K562 (cell line): ENCODE results near the gene APOA1. TPM values are rescaled to one million over a fixed set of nuclear protein-coding genes. Genes with fewer than 3 reads are reported as not detected.

Experiments
- ATAC-seq: fragments of 200-7000 bp; cut with Tn5 transposase; 3 replicates; pipeline ENCODE4 v1.9.1; 2020; ENCODE audit warnings: moderate library complexity
- BruUV-seq: library from RNA; stranded (reverse); fragments of 400-500 nt; replicated peaks from 2 replicates; lab custom pipeline; 2021; lab: Mats Ljungman, UMichigan
- CTCF ChIA-PET: fragments of 300-600 bp; formaldehyde crosslinking; extraction: SDS; loops from one replicate; lab custom pipeline; 2021; ENCODE audit warnings: low intra/inter-chr PET ratio; lab: Yijun Ruan, JAX
- POLR2A ChIA-PET: fragments of 300-600, 350-650 bp; sonication (Branson Sonifier 250); formaldehyde crosslinking; extraction: SDS; loops from one replicate; lab custom pipeline; 2021; ENCODE audit warnings: antibody characterized with exemption, inconsistent platforms; lab: Yijun Ruan, JAX
- DNase-seq, 4 experiments: peaks; one replicate each; pipeline versions ENCODE4 v3.0.0 to v3.0.0-alpha.2; 2011 to 2018; ENCODE audit warnings: low spot score in 3 of 4, mixed read lengths in 3 of 4; ENCODE audit errors: extremely low read depth in 1 of 4
- FAIRE-seq: peaks from 2 replicates; lab custom pipeline; 2011; peaks lifted over from hg19 to GRCh38; lab: Jason Lieb, UNC
- H2AFZ ChIP-seq: 2 replicates; pipeline ENCODE4 v1.6.0; 2011; ENCODE audit warnings: low read depth, low read length, control low read depth, inconsistent platforms
- H3K27ac ChIP-seq: fragments of 200-600 bp; 3 replicates; pipeline ENCODE4 v1.8.0; 2011; ENCODE audit warnings: low read depth, mild to moderate bottlenecking, control low read depth, inconsistent platforms, low read length, moderate library complexity, mixed read lengths; ENCODE audit errors: extremely low read depth
- H3K27me3 ChIP-seq, 2 experiments: fragments of 300-600 bp in 1 of 2; 2 replicates in 1 of 2; 3 replicates in 1 of 2; pipeline versions ENCODE4 v1.6.0 to v1.8.0; 2011; ENCODE audit warnings: inconsistent platforms in 2 of 2, low read length in 2 of 2, mild to moderate bottlenecking in 1 of 2, mixed read lengths in 1 of 2, moderate library complexity in 1 of 2; ENCODE audit not compliant: control insufficient read depth in 2 of 2, insufficient read depth in 2 of 2
- H3K36me3 ChIP-seq: fragments of 300-600 bp; 3 replicates; pipeline ENCODE4 v1.8.0; 2011; ENCODE audit warnings: mild to moderate bottlenecking, low read length, inconsistent platforms; ENCODE audit not compliant: control insufficient read depth, insufficient read depth
- H3K4me1 ChIP-seq, 2 experiments: fragments of 200-600 bp in 1 of 2; replicated peaks in 1 of 2; 2 replicates in 1 of 2; 3 replicates in 1 of 2; pipeline versions ENCODE4 v1.5.1 to v1.8.0; 2011; ENCODE audit warnings: inconsistent platforms in 2 of 2, low read length in 2 of 2, mild to moderate bottlenecking in 1 of 2, mixed read lengths in 1 of 2, moderate library complexity in 1 of 2; ENCODE audit not compliant: control insufficient read depth in 2 of 2, insufficient read depth in 2 of 2
- H3K4me2 ChIP-seq: 2 replicates; pipeline ENCODE4 v1.6.1; 2011; ENCODE audit warnings: low read length, control low read depth, inconsistent platforms, mixed read lengths; ENCODE audit not compliant: insufficient read depth
- H3K4me3 ChIP-seq: fragments of 200-600 bp; sonication (generic), shearing (Covaris generic); 2 replicates; pipeline ENCODE4 v1.5.1; 2016; ENCODE audit warnings: control low read depth, inconsistent platforms
- H3K79me2 ChIP-seq: fragments of 200-600 bp; 3 replicates; pipeline ENCODE4 v1.8.0; 2011; ENCODE audit warnings: low read length, inconsistent platforms; ENCODE audit not compliant: control insufficient read depth, insufficient read depth
- H3K9ac ChIP-seq, 2 experiments: 2 replicates each; pipeline versions ENCODE4 v1.6.0 to v1.6.1; 2011; ENCODE audit warnings: low read depth in 2 of 2, low read length in 2 of 2, control low read depth in 1 of 2, inconsistent platforms in 1 of 2, mild to moderate bottlenecking in 1 of 2, mixed read lengths in 1 of 2; ENCODE audit not compliant: insufficient read depth in 1 of 2
- H3K9me1 ChIP-seq: one replicate; pipeline ENCODE4 v1.6.0; 2011; ENCODE audit warnings: inconsistent platforms, mild to moderate bottlenecking, low read length, moderate library complexity; ENCODE audit not compliant: control insufficient read depth, insufficient read depth
- H3K9me3 ChIP-seq: replicated peaks from 2 replicates; pipeline ENCODE4 v1.5.1; 2011; ENCODE audit warnings: low read depth, low read length, inconsistent platforms; ENCODE audit not compliant: control insufficient read depth, insufficient read depth
- H4K20me1 ChIP-seq: replicated peaks from 2 replicates; pipeline ENCODE4 v1.6.1; 2011; ENCODE audit warnings: low read length, inconsistent platforms, mixed read lengths; ENCODE audit not compliant: control insufficient read depth, insufficient read depth
- C11orf30 ChIP-seq: fragments of 450-650 bp; IDR thresholded peaks from 2 replicates; pipeline ENCODE4 v1.6.1; 2016; ENCODE audit warnings: low read depth, mild to moderate bottlenecking
- HLTF ChIP-seq: fragments of 450-650 bp; IDR thresholded peaks from 2 replicates; pipeline ENCODE4 v1.6.1; 2016
- KDM1A ChIP-seq, 2 experiments: fragments of 450-650 bp; IDR thresholded peaks; 2 replicates each; pipeline ENCODE4 v1.6.1; 2016; ENCODE audit warnings: mild to moderate bottlenecking in 2 of 2
- LARP7 ChIP-seq: fragments of 450-650 bp; IDR thresholded peaks from 2 replicates; pipeline ENCODE4 v1.6.1; 2016
- MAFF ChIP-seq: IDR thresholded peaks from 2 replicates; pipeline ENCODE4 v1.6.1; 2012; ENCODE audit warnings: low read length, improper control_type of control experiment
- MAFG ChIP-seq: fragments of 450-650 bp; conservative IDR thresholded peaks from 2 replicates; pipeline ENCODE4 v1.6.1; 2016; ENCODE audit warnings: missing genetic modification characterization, missing compliant biosample characterization
- NFE2 ChIP-seq: IDR thresholded peaks from 2 replicates; pipeline ENCODE4 v1.6.1; 2014; ENCODE audit warnings: antibody characterized with exemption, low read depth
- RCOR1 ChIP-seq, 2 experiments: IDR thresholded peaks; 2 replicates each; pipeline ENCODE4 v1.6.1; 2012; ENCODE audit warnings: low read depth in 2 of 2, low read length in 2 of 2, borderline replicate concordance in 1 of 2, improper control_type of control experiment in 1 of 2
- SLC30A9 ChIP-seq: fragments of 250-450 bp; sonication (Bioruptor Pico); IDR thresholded peaks from 2 replicates; pipeline ENCODE4 v1.8.0; 2022; ENCODE audit warnings: mild to moderate bottlenecking, moderate library complexity
- TAL1 ChIP-seq: fragments of 450-650 bp; IDR thresholded peaks from 2 replicates; pipeline ENCODE4 v1.6.1; 2016; ENCODE audit warnings: mild to moderate bottlenecking
- ZNF316 ChIP-seq: fragments of 450-650 bp; IDR thresholded peaks from 2 replicates; pipeline ENCODE4 v1.6.1; 2016
- ZNF583 ChIP-seq: fragments of 250-450 bp; sonication (Bioruptor Pico); IDR thresholded peaks from 2 replicates; pipeline ENCODE4 v1.4.0; 2020
- WGBS: fragments of 100-300 bp; shearing (Covaris generic); methylation state at CpG from one replicate; pipeline ENCODE4 v1.1.6; 2016; ENCODE audit warnings: low coverage, mixed read lengths; ENCODE audit not compliant: insufficient coverage; ENCODE audit errors: missing lambda C conversion rate; 5-methylcytosine and 5-hydroxymethylcytosine counted together
- in situ Hi-C: fragments of 300-500 bp; cut with MboI; formaldehyde crosslinking; loops from 4 replicates; pipeline ENCODE4 v1.15.0; 2018; ENCODE audit warnings: inconsistent platforms, mixed read lengths
- intact Hi-C: fragments of 100-400 bp; cut with micrococcal nuclease; formaldehyde crosslinking; loops from 2 replicates; pipeline ENCODE4 v1.14.2; 2022
- polyA plus RNA-seq, 8 experiments: library from polyadenylated mRNA; depleted of rRNA in 4 of 8; stranded (reverse) in 5 of 8; unstranded in 3 of 8; fragments of >200 nt; fragmentation: Nextera tagmentation in 2 of 8; fragmentation: Illumina TruSeq in 1 of 8; extraction: Ambion mirVana in 2 of 8; extraction: Trizol in 1 of 8; gene quantifications; 2 replicates each; pipeline versions ENCODE4 v1.2.1 to v1.2.3, GENCODE V29; 2011 to 2014; ENCODE audit warnings: inconsistent platforms in 1 of 8, missing spikeins in 1 of 8
- total RNA-seq, 7 experiments: library from RNA; depleted of rRNA in 6 of 7; stranded (reverse); fragments of >200 nt in 6 of 7; fragmentation: Illumina TruSeq in 2 of 7; extraction: Trizol in 2 of 7; gene quantifications; 2 replicates each; pipeline versions ENCODE4 v1.2.1 to v1.2.3, GENCODE V29; 2011 to 2021; ENCODE audit warnings: low replicate concordance in 1 of 7

Gene APOA1
- total and polyA plus RNA-seq, 9 of the 15 experiments (the other 6 are each of a cell fraction or from before 2014, with no cell fraction given) = 1.8 TPM; not detected in 8

- H3K9me3 ChIP-seq = no peaks in the 10 kb centered on the region
- no peaks in the 10 kb centered on the region for H3K36me3 ChIP-seq
- H2AFZ ChIP-seq = no peak overlapping the region
- in situ Hi-C loops = no loop called here
- no peak for DNase-seq
- FAIRE-seq = no peak
- H3K79me2 ChIP-seq = no peaks in the 10 kb centered on the region
- intact Hi-C loops = no loop called here
- no peak overlapping the region for H3K4me3 ChIP-seq
- no TSS peak for BruUV-seq
- peak; percentile 45; the same call in 2 of the 3 replicates for ATAC-seq
- no peaks in the 10 kb centered on the region; the same call in 1 of the 2 replicates for H4K20me1 ChIP-seq
- peaks cover 0 to 7% of the 10 kb centered on the region in 2 experiments; a peak in 2 of 5 replicates for H3K4me1 ChIP-seq
- POLR2A ChIA-PET = no interaction called here
- WGBS = 5% methylated on average over 3 of the region's 3 CpGs
- H3K27me3 ChIP-seq = peaks cover 4 to 14% of the 10 kb centered on the region in 2 experiments; a peak in 4 of 5 replicates
- no peaks in the 10 kb centered on the region for H3K9me1 ChIP-seq
- CTCF ChIA-PET = no interaction called here
- H3K9ac ChIP-seq = no peak overlapping the region
- no peak overlapping the region for H3K4me2 ChIP-seq
- TF ChIP-seq LARP7 = no peak
- peak in 1 of 2 experiments; percentile 26; a peak in 1 of 4 replicates for TF ChIP-seq KDM1A (IDR thresholded peaks at IDR 0.05)
- no peak for TF ChIP-seq SLC30A9
- TF ChIP-seq TAL1 = no peak
- no peak for TF ChIP-seq HLTF
- TF ChIP-seq MAFG (tag) = peak; percentile 56; the same call in 1 of the 2 replicates
- TF ChIP-seq ZNF583 = no peak
- peak; percentile 80 for TF ChIP-seq NFE2
- TF ChIP-seq C11orf30 = peak; percentile 55; the same call in 1 of the 2 replicates
- TF ChIP-seq MAFF = peak; percentile 45; the same call in 1 of the 2 replicates
- TF ChIP-seq RCOR1 (IDR thresholded peaks at IDR 0.05; ENCODE audit: borderline replicate concordance in 1 of 2, low read depth in 2 of 2, low read length in 2 of 2) = peak in 1 of 2 experiments; percentile 37; a peak in 1 of 4 replicates
- TF ChIP-seq ZNF316 = 0 out of 2 replicates have a peak, but pooled peaks have one; percentile 17
- H3K27ac ChIP-seq = no peak overlapping the region
Measured at GRCh38 chr11:116811194-116811593, 26.2 kb downstream of the APOA1 start.
